Measurements from ENCODE around the gene SPRR3. TPM values are rescaled to one million over a fixed set of nuclear protein-coding genes. Genes with fewer than 3 reads are reported as not detected.

Gene SPRR3
- total RNA-seq, 1 donor from 2014 or later = not detected

DNA sequence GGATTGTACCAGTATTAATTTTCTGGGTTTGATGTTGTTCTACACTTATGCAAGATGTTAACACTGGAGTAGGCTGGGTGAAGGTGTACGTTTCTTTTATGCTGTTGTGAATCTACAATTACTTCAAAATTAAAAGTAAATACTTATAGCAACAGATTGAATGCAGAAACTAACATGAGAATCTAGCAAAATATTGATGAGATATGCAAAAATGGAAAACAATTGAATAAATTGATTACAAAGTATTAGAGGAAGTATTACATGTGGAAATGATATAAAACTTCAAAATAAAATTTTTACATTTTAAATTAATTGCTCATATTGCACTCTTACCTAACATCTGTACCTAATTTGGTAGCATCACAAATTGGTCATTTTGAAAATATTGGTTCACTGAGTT is 5.7 kb upstream of the SPRR3 start:
- Mint-ChIP-seq H3K27me3 (ENCODE audit: unreplicated experiment) (no peaks in the 10 kb centered on the region), H3K4me1 (ENCODE audit: unreplicated experiment) (no peaks in the 10 kb centered on the region), H3K36me3 (ENCODE audit: unreplicated experiment) (no peaks in the 10 kb centered on the region), H3K9me3 (ENCODE audit: unreplicated experiment) (peaks cover 8% of the 10 kb centered on the region), H3K27ac (ENCODE audit: unreplicated experiment) (no peak overlapping the region), H3K4me3 (ENCODE audit: unreplicated experiment) (no peak overlapping the region)
- DNase-seq (ENCODE audit: extremely low spot score, unreplicated experiment) = no peak
- TF ChIP-seq, protein P1, sequence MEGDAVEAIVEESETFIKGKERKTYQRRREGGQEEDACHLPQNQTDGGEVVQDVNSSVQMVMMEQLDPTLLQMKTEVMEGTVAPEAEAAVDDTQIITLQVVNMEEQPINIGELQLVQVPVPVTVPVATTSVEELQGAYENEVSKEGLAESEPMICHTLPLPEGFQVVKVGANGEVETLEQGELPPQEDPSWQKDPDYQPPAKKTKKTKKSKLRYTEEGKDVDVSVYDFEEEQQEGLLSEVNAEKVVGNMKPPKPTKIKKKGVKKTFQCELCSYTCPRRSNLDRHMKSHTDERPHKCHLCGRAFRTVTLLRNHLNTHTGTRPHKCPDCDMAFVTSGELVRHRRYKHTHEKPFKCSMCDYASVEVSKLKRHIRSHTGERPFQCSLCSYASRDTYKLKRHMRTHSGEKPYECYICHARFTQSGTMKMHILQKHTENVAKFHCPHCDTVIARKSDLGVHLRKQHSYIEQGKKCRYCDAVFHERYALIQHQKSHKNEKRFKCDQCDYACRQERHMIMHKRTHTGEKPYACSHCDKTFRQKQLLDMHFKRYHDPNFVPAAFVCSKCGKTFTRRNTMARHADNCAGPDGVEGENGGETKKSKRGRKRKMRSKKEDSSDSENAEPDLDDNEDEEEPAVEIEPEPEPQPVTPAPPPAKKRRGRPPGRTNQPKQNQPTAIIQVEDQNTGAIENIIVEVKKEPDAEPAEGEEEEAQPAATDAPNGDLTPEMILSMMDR (IDR thresholded peaks at IDR 0.05) = no peak

DNA sequence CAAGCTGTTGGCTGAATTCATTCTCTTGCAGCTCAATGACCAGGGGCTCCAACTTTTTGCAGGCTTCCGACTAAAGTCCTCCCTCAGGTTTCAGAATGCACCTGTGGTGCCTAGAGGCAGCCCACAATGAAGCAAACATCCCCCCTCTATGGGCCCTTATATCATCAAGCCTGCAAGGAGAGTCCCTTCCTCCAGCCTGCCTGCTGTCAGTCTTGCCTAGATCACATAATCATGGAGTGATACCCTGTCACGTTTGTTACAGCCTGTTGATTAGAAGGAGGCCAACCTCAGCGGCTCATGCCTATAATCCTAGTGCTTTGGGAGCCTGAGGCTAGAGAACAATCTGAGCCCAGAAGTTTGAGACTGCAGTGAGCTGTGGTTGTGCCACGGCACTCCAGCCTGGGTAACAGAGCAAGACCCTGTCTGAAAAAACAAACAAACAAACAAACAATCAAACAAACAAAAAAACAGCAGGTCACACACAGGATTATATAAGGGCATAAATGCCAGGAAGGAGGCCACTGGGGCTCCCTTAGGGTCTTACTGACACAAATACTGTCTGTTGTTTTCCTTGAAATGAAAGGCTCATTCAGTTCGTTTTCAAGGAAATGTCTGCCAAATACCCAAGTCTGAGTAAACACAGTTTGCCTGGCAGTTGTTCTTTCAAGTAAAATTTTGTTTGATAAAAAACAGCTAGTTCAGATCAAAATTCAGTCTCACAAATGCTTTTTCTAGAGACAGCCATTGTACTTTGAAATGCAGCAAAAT is 4.7 kb upstream of the SPRR3 start:
- TF ChIP-seq, protein P1 (IDR thresholded peaks at IDR 0.05) = no peak
- DNase-seq (ENCODE audit: extremely low spot score, unreplicated experiment) = no peak
- Mint-ChIP-seq H3K4me3 (ENCODE audit: unreplicated experiment) (no peak overlapping the region), H3K27me3 (ENCODE audit: unreplicated experiment) (no peaks in the 10 kb centered on the region), H3K4me1 (ENCODE audit: unreplicated experiment) (no peaks in the 10 kb centered on the region), H3K9me3 (ENCODE audit: unreplicated experiment) (peaks cover 8% of the 10 kb centered on the region), H3K27ac (ENCODE audit: unreplicated experiment) (no peak overlapping the region), H3K36me3 (ENCODE audit: unreplicated experiment) (no peaks in the 10 kb centered on the region)

DNA sequence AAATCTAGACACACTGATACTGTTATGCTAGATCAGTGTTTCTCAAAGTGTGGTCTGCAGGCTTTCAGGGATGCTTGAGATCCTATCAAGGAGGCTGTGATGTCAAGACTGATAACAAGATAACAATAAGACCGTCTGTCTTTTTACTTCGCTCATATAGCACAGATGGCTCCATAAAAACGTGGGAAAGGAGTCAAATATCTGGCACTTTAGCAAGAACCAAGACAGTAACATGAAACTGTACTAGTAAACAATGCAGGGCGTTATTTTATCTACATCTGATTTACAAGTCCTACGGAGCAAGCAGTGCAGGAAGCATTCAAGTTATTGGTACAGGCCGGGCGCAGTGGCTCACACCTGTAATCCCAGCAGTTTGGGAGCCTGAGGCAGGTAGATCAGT is 3.6 kb upstream of the SPRR3 start:
- Mint-ChIP-seq H3K36me3 (ENCODE audit: unreplicated experiment) (no peaks in the 10 kb centered on the region), H3K4me3 (ENCODE audit: unreplicated experiment) (no peak overlapping the region), H3K27ac (ENCODE audit: unreplicated experiment) (no peak overlapping the region), H3K27me3 (ENCODE audit: unreplicated experiment) (no peaks in the 10 kb centered on the region), H3K4me1 (ENCODE audit: unreplicated experiment) (no peaks in the 10 kb centered on the region), H3K9me3 (ENCODE audit: unreplicated experiment) (peaks cover 8% of the 10 kb centered on the region)
- DNase-seq (ENCODE audit: extremely low spot score, unreplicated experiment) = no peak
- TF ChIP-seq, protein P1 (IDR thresholded peaks at IDR 0.05) = no peak

DNA sequence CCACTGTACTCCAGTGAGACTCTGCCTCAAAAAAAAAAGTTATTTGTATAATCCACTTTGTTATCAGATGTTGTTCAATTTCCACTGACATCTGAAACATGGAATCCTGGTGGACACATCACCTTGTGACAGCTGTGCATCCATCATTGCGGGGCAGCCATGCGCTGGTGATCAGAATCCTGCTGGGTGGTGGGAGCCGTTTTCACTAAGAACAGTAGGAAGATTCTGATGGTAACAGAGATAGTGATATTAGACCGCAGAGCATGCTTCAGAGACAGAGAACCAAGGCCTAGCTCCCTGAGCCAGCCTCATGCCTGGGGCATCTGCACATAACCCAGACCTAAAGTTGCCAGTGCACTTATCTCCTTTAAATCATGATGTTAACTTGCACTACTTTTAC is 3.1 kb upstream of the SPRR3 start:
- TF ChIP-seq, protein P1 (IDR thresholded peaks at IDR 0.05) = no peak
- no peak for DNase-seq (ENCODE audit: extremely low spot score, unreplicated experiment)
- no peaks in the 10 kb centered on the region for H3K36me3 Mint-ChIP-seq (ENCODE audit: unreplicated experiment)
- H3K4me1 Mint-ChIP-seq (ENCODE audit: unreplicated experiment) = no peaks in the 10 kb centered on the region
- no peaks in the 10 kb centered on the region for H3K27me3 Mint-ChIP-seq (ENCODE audit: unreplicated experiment)
- no peak overlapping the region for H3K27ac Mint-ChIP-seq (ENCODE audit: unreplicated experiment)
- H3K4me3 Mint-ChIP-seq (ENCODE audit: unreplicated experiment) = no peak overlapping the region
- peaks cover 9% of the 10 kb centered on the region for H3K9me3 Mint-ChIP-seq (ENCODE audit: unreplicated experiment)

DNA sequence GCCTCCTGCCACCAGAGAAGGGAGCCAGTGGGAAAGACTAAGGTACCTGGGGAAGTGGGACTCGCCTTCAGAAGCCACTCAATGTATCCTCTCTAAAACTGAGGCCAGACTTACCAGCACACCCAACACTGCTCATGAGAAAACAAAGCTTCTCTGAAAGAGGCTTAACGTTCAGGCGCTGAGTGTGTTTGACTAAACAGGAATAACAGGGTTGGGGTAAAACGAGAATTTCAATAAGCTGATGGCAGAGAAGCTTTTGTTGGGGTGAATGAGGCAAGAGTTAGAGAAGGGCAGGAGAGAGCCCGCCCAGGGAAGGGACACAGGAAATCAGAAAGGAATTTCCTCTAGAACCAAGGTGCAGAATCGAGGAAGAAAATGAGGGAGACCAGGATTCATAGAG is 1.7 kb upstream of the SPRR3 start:
- H3K4me3 Mint-ChIP-seq (ENCODE audit: unreplicated experiment) = no peak overlapping the region
- no peak for DNase-seq (ENCODE audit: extremely low spot score, unreplicated experiment)
- H3K36me3 Mint-ChIP-seq (ENCODE audit: unreplicated experiment) = no peaks in the 10 kb centered on the region
- H3K4me1 Mint-ChIP-seq (ENCODE audit: unreplicated experiment) = no peaks in the 10 kb centered on the region
- H3K27me3 Mint-ChIP-seq (ENCODE audit: unreplicated experiment) = no peaks in the 10 kb centered on the region
- no peak overlapping the region for H3K27ac Mint-ChIP-seq (ENCODE audit: unreplicated experiment)
- H3K9me3 Mint-ChIP-seq (ENCODE audit: unreplicated experiment) = peaks cover 17% of the 10 kb centered on the region
- TF ChIP-seq, protein P1 (IDR thresholded peaks at IDR 0.05) = no peak
